Measurements from ENCODE around the gene ADAM8.

Gene ADAM8

DNA sequence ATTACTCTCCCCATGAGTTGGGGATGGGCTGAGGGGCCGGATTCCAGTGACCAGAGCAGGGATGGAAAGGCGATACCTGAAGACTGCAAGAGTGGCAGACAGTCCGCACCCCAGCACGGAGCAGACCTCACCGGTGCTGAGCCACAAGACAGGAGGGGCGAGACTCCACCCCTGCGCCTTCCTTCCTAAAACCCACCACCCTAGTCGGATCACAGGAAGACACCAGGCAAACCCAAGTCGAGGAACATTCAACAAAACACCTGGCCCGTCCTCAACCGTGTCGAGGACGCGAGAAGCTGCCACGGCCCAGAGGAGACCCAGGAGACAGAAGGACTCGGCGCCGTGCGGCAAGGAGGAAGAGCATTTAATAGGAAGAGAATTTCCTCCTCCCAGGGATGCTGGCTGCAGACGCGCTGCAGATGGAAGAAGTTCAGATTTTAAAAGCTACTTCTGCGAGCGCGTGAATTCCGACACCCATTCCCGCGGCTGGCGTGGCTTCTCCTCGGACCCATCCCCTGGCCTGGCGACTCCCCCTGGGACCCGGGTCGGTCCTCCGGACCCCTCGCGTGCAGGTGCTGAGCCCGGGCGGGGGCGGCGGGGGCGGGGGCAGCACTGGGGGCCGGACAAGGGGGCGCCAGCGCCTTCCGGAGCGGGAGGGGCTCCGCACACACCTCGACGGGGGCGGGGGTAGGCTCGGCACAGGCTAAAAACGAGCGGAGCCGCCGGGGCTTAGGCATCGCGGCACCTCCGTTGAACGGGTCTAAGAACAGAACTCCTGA lies 47.2 kb downstream of the ADAM8 start:
- TF ChIP-seq SPI1 (IDR thresholded peaks at IDR 0.05; ENCODE audit: borderline replicate concordance, low read depth): no peak
- TF ChIP-seq, protein P1, sequence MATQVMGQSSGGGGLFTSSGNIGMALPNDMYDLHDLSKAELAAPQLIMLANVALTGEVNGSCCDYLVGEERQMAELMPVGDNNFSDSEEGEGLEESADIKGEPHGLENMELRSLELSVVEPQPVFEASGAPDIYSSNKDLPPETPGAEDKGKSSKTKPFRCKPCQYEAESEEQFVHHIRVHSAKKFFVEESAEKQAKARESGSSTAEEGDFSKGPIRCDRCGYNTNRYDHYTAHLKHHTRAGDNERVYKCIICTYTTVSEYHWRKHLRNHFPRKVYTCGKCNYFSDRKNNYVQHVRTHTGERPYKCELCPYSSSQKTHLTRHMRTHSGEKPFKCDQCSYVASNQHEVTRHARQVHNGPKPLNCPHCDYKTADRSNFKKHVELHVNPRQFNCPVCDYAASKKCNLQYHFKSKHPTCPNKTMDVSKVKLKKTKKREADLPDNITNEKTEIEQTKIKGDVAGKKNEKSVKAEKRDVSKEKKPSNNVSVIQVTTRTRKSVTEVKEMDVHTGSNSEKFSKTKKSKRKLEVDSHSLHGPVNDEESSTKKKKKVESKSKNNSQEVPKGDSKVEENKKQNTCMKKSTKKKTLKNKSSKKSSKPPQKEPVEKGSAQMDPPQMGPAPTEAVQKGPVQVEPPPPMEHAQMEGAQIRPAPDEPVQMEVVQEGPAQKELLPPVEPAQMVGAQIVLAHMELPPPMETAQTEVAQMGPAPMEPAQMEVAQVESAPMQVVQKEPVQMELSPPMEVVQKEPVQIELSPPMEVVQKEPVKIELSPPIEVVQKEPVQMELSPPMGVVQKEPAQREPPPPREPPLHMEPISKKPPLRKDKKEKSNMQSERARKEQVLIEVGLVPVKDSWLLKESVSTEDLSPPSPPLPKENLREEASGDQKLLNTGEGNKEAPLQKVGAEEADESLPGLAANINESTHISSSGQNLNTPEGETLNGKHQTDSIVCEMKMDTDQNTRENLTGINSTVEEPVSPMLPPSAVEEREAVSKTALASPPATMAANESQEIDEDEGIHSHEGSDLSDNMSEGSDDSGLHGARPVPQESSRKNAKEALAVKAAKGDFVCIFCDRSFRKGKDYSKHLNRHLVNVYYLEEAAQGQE (IDR thresholded peaks at IDR 0.05; ENCODE audit: insufficient replicate concordance, low read depth): no peak
- no peak for TF ChIP-seq POLR2AphosphoS5 (IDR thresholded peaks at IDR 0.05; ENCODE audit: low read depth)
- TF ChIP-seq, protein P2, sequence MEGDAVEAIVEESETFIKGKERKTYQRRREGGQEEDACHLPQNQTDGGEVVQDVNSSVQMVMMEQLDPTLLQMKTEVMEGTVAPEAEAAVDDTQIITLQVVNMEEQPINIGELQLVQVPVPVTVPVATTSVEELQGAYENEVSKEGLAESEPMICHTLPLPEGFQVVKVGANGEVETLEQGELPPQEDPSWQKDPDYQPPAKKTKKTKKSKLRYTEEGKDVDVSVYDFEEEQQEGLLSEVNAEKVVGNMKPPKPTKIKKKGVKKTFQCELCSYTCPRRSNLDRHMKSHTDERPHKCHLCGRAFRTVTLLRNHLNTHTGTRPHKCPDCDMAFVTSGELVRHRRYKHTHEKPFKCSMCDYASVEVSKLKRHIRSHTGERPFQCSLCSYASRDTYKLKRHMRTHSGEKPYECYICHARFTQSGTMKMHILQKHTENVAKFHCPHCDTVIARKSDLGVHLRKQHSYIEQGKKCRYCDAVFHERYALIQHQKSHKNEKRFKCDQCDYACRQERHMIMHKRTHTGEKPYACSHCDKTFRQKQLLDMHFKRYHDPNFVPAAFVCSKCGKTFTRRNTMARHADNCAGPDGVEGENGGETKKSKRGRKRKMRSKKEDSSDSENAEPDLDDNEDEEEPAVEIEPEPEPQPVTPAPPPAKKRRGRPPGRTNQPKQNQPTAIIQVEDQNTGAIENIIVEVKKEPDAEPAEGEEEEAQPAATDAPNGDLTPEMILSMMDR (IDR thresholded peaks at IDR 0.05; ENCODE audit: insufficient read depth, low read length): no peak
- no peak for TF ChIP-seq GABPA (IDR thresholded peaks at IDR 0.05; ENCODE audit: low read depth)
- H3K27me3 ChIP-seq (ENCODE audit: insufficient read depth, poor library complexity, severe bottlenecking): peaks cover 40% of the 10 kb centered on the region
- DNase-seq (ENCODE audit: low read depth in 1 of 2, low spot score in 1 of 2): no peak
- H3K4me3 ChIP-seq (replicated peaks; ENCODE audit: insufficient read depth, low read length): no peak overlapping the region
- H3K27ac ChIP-seq (replicated peaks): no peak overlapping the region

DNA sequence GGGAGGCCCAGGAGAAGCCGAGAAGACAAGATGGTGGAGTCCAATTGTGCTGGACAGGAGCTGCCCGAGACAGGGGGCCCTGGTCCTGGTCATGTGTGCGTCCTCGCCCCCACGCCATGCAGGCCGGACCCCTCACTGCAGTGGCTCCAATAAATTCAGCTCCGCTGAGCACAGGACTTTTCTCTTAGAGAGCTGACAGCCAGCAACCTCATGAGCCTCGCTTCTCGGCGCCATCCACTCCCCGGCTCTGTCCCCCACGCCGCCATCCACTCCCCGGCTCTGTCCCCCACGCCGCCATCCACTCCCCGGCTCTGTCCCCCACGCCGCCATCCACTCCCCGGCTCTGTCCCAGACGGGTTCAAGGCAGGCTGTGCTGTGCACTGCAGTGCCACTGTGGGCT lies 49.4 kb downstream of the ADAM8 start:
- Histone ChIP-seq H3K27me3 (ENCODE audit: insufficient read depth, poor library complexity, severe bottlenecking) (peaks cover 40% of the 10 kb centered on the region), H3K27ac (replicated peaks) (no peak overlapping the region), H3K4me3 (replicated peaks; ENCODE audit: insufficient read depth, low read length) (no peak overlapping the region)
- no peak for DNase-seq (ENCODE audit: low read depth in 1 of 2, low spot score in 1 of 2)
- TF ChIP-seq, protein P2 (IDR thresholded peaks at IDR 0.05; ENCODE audit: insufficient read depth, low read length): no peak
- TF ChIP-seq POLR2AphosphoS5 (IDR thresholded peaks at IDR 0.05; ENCODE audit: low read depth) (no peak), GABPA (IDR thresholded peaks at IDR 0.05; ENCODE audit: low read depth) (no peak), SPI1 (IDR thresholded peaks at IDR 0.05; ENCODE audit: borderline replicate concordance, low read depth) (no peak)
- TF ChIP-seq, protein P1 (IDR thresholded peaks at IDR 0.05; ENCODE audit: insufficient replicate concordance, low read depth): no peak

- H3K27me3 ChIP-seq (ENCODE audit: insufficient read depth, poor library complexity, severe bottlenecking): peaks cover 35% of the 10 kb centered on the region
- H3K4me3 ChIP-seq (replicated peaks; ENCODE audit: insufficient read depth, low read length): no peak overlapping the region
- no peak for DNase-seq (ENCODE audit: low read depth in 1 of 2, low spot score in 1 of 2)
- TF ChIP-seq GABPA (IDR thresholded peaks at IDR 0.05; ENCODE audit: low read depth): no peak
- no peak for TF ChIP-seq POLR2AphosphoS5 (IDR thresholded peaks at IDR 0.05; ENCODE audit: low read depth)
- TF ChIP-seq, protein P1 (IDR thresholded peaks at IDR 0.05; ENCODE audit: insufficient replicate concordance, low read depth): no peak
- TF ChIP-seq, protein P2 (IDR thresholded peaks at IDR 0.05; ENCODE audit: insufficient read depth, low read length): no peak
- TF ChIP-seq SPI1 (IDR thresholded peaks at IDR 0.05; ENCODE audit: borderline replicate concordance, low read depth): no peak
- no peak overlapping the region for H3K27ac ChIP-seq (replicated peaks)
These were observed 50.3 kb downstream of the ADAM8 start for GRCh38 chr10:133226251-133226808.

Measured in HL-60 (cell line).